Hematopoietic multipotent progenitor cell treated with erythropoietin and hydrocortisone succinate and interleukin-3 and kit ligand, for 17 days (in vitro differentiated cells): ENCODE data around the gene GUCA2A.

Experiments
- DNase-seq: peaks from one replicate; pipeline ENCODE4 v3.0.0-alpha.2; 2015; ENCODE audit warnings: low spot score

GUCA2A gene

DNA sequence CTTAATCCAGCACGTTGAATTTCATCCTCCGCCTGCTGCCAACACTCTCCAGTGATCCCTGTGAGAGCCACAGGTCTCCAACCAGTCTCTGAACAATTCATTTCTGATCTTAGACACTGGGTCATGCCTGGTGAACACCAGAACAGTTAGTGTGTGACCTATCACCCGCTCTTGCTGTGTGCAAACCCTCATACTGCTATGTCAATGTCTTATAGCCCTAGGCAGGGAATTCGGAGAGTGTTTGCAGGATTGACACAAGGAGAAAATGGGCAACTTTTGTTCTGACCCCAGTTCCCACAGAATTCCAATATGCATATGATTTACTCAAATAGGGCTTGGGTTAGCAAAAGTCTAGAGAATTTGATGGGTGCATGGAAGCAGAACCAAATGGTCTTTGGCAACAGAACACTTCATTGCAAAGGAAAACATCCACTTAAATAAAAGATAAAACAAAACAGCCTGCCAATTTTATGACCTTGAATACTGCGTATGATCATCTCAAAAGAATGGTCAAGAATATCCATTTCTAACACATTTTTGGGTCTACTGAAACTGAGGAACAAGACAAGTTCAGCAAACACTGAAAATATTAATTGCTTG lies 34.4 kb downstream of the GUCA2A start:
- no peak for DNase-seq

- DNase-seq, result no peak
These were observed 35.6 kb downstream of the GUCA2A start for GRCh38 chr1:42128964-42129363.

GRCh38 chr1:42128499-42128898 lies 36.0 kb downstream of the GUCA2A start:
- DNase-seq, result no peak

DNA sequence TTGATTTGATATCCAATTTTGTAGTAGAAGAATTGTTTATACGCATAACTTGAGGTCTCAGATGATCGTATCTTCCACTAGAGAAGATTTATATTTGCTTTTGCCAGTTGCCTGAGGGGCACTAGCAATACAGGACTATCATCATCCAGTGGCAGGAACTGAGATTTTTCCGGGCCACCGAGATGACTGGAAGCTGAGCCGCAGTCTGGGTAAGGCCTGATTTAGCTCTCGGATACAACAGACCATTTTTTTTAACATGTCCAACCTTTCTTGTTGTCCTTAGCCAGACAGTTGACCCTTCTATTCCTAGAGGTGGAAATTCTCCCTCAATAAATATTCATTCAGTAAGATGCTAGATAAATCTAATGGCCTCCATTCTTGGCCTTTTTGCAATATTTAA lies 36.8 kb downstream of the GUCA2A start:
- DNase-seq, result no peak

- DNase-seq, result no peak
These were observed 39.0 kb downstream of the GUCA2A start for GRCh38 chr1:42125552-42125951.

- no peak for DNase-seq
These were observed 42.1 kb downstream of the GUCA2A start for GRCh38 chr1:42122408-42122807.

DNA sequence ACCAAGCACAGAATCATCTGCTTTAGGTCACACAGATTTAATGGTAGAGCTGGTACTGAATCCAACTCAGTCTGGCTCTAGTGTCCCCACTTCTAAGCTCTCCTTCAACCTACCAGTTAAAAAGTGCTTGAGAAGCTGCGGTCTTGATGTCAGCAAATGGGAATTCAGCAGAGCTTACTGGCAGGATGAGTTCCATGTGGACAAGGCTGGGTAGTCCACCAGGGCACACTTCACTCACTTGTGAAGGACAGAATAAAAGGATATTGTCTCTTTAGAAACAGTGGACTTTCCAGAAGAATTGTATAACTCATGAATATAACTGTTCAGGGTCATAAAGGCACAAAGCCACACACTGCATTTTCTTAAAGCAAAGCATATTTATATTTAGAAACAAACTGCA lies 46.4 kb downstream of the GUCA2A start:
- DNase-seq, result no peak

DNA sequence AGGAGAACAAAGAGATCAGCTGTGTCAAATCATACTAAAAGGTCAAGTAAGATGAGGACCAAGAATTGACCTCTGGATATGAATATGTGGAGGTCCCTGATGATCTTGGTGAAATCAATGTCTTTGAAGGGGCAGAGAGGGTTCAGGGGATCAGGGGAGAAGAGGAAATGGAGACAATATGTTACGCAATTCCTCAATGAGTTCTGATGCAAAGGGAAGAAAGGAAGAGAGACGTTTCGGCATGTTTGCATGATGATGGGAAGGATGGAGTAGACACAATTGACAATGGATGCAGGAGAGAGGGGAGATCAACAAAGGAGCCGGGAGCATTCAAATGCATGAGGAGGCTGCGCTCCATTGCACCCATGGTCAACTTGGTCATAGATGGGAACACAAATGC lies 47.3 kb downstream of the GUCA2A start:
- no peak for DNase-seq

DNA sequence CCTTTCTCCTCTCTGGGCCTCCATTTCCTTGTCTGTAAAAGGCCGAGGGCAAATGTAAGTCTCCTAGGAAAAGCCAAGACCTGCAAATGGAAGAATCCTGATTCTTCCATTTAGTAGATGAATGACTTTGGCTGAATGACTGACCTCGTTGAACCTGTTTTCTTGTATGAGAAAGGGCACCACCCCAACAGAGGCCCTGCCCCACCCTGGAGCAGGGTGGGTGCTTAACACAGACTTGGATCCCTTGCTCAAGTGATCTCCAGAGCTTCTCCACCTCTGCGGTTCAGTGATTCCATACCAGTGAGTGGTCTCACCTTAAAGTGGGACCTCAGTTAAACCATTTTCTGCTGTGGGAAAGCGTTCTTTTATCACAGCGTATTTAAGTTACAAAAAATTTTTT lies 50.3 kb downstream of the GUCA2A start:
- no peak for DNase-seq
